ENCODE data around the gene RGS6.

- TF ChIP-seq CTCF (IDR thresholded peaks at IDR 0.05) (no peak), POLR2A (IDR thresholded peaks at IDR 0.05) (no peak), POLR2AphosphoS5 (IDR thresholded peaks at IDR 0.05) (no peak)
Observed at GRCh38 chr14:72514660-72515025, 582.4 kb downstream of the RGS6 start.
